ENCODE measurements around the gene FGG. TPM values are rescaled to one million over a fixed set of nuclear protein-coding genes. Genes with fewer than 3 reads are reported as not detected.

The FGG gene
- total and polyA plus RNA-seq, 2 of the 8 experiments (the other 6 are each of a cell fraction or from before 2014, with no cell fraction given) = not detected

- no peak for FAIRE-seq
- no peak for DNase-seq (ENCODE audit: low read depth in 1 of 2, low spot score in 2 of 2)
- Histone ChIP-seq H3K79me2 (ENCODE audit: control insufficient read depth in 1 of 2, insufficient read depth in 2 of 2, low read length in 2 of 2) (no peaks in the 10 kb centered on the region), H3K79me1 (ENCODE audit: low read depth, low read length) (no peaks in the 10 kb centered on the region), H3K23me2 (ENCODE audit: low read depth, low read length) (peaks cover 8% of the 10 kb centered on the region; the same call in 1 of the 2 replicates), H3K4me2 (ENCODE audit: insufficient read depth in 1 of 2, low read depth in 2 of 2, low read length in 2 of 2) (no peak overlapping the region), H2BK12ac (ENCODE audit: low read depth, low read length) (no peak overlapping the region), H2BK20ac (ENCODE audit: low read length) (no peak overlapping the region), H4K91ac (replicated peaks; ENCODE audit: insufficient read length, low read length) (no peak overlapping the region), H3K4me1 (replicated peaks in 1 of 4; ENCODE audit: control insufficient read depth in 3 of 4, insufficient read depth in 4 of 4, low read length in 3 of 4) (peaks cover 0 to 4% (median 1%) of the 10 kb centered on the region in 4 experiments; a peak in 2 of 7 replicates), H3K4me3 (ENCODE audit: extremely low read depth in 1 of 4, insufficient read depth in 2 of 4, low read depth in 3 of 4, low read length in 4 of 4) (no peak overlapping the region), H2BK120ac (replicated peaks; ENCODE audit: low read depth, low read length) (no peak overlapping the region), H4K20me1 (replicated peaks in 1 of 2; ENCODE audit: control insufficient read depth in 1 of 2, insufficient read depth in 2 of 2, low read length in 2 of 2) (no peaks in the 10 kb centered on the region), H3K36me3 (ENCODE audit: control insufficient read depth in 2 of 4, insufficient read depth in 4 of 4, low read length in 3 of 4) (no peaks in the 10 kb centered on the region), H2BK15ac (ENCODE audit: low read length) (no peak overlapping the region), H3K27me3 (replicated peaks in 1 of 4; ENCODE audit: control insufficient read depth in 3 of 4, extremely low read depth in 1 of 4, insufficient read depth in 3 of 4, low read length in 3 of 4) (peaks cover 0 to 18% (median 11%) of the 10 kb centered on the region in 4 experiments; a peak in 6 of 7 replicates), H3K9ac (replicated peaks in 1 of 4; ENCODE audit: extremely low read depth in 1 of 4, low read depth in 3 of 4, low read length in 3 of 4) (no peak overlapping the region), H3K56ac (replicated peaks; ENCODE audit: insufficient read length, low read depth, low read length) (no peak overlapping the region), H3K9me3 (ENCODE audit: insufficient read depth in 2 of 2, low read depth in 1 of 2, low read length in 1 of 2) (no peaks in the 10 kb centered on the region), H3K23ac (ENCODE audit: insufficient read length) (no peak overlapping the region), H2AK5ac (ENCODE audit: low read depth, low read length) (no peak overlapping the region), H3K27ac (ENCODE audit: low read depth, low read length) (no peak overlapping the region), H3K14ac (ENCODE audit: insufficient read length) (no peak overlapping the region), H2AFZ (ENCODE audit: low read length) (no peak overlapping the region), H4K8ac (ENCODE audit: extremely low read depth, insufficient read depth, low read length) (no peak overlapping the region), H3K18ac (ENCODE audit: extremely low read depth, low read length) (no peak overlapping the region), H3K4ac (replicated peaks; ENCODE audit: insufficient read length, low read depth, low read length) (no peak overlapping the region), H4K5ac (ENCODE audit: insufficient read length, low read depth, low read length) (no peak overlapping the region), H2BK5ac (ENCODE audit: low read depth, low read length) (no peak overlapping the region)
- ChIA-PET CTCF (ENCODE audit: partially characterized antibody) (interaction anchor here (0.5 to 10.6 kb wide), 31 partner anchors 9 to 385 kb away, joined by 3 to 283 read pairs (median 4); partner anchors contain the start of genes FGB, FGG, LRAT and PLRG1), POLR2A (ENCODE audit: partially characterized antibody) (interaction anchor here (1.2 kb wide), 1 partner anchor 64 kb away, joined by 3 read pairs; no protein-coding TSS in a partner anchor)
- WGBS, 2 experiments (ENCODE audit: extremely low coverage in 1 of 2, insufficient coverage in 1 of 2, insufficient read length in 1 of 2, insufficient replicate concordance in 2 of 2, low coverage in 1 of 2, low lambda C conversion rate in 2 of 2, missing lambda C conversion rate in 1 of 2) = 74% methylated on average over 3 of the region's 3 CpGs; no CpG with 5 or more reads in 1 of the 2 experiments
- TF ChIP-seq KDM4A (IDR thresholded peaks at IDR 0.05; ENCODE audit: low read depth, low read length, severe bottlenecking) = no peak
- no peak for TF ChIP-seq CHD2 (IDR thresholded peaks at IDR 0.05; ENCODE audit: low read length)
- no peak for TF ChIP-seq SP4 (IDR thresholded peaks at IDR 0.05; ENCODE audit: low read length)
- TF ChIP-seq POLR2A (IDR thresholded peaks at IDR 0.05; ENCODE audit: control extremely low read depth in 1 of 2, low read depth in 2 of 2, low read length in 2 of 2) = no peak
- TF ChIP-seq CEBPB (IDR thresholded peaks at IDR 0.05; ENCODE audit: low read depth, low read length) = no peak
- no peak for TF ChIP-seq KDM5A (IDR thresholded peaks at IDR 0.05; ENCODE audit: low read length)
- no peak for TF ChIP-seq SIX5 (IDR thresholded peaks at IDR 0.05; ENCODE audit: low read depth, low read length)
- no peak for TF ChIP-seq EGR1 (IDR thresholded peaks at IDR 0.05; ENCODE audit: borderline replicate concordance, low read depth, low read length)
- TF ChIP-seq SP2 (IDR thresholded peaks at IDR 0.05; ENCODE audit: low read length) = no peak
Observed at GRCh38 chr4:154623436-154623835, 11.0 kb upstream of the FGG start.

Measured in H1 (cell line).